ENCODE results near the gene EYS.

EYS gene

DNA sequence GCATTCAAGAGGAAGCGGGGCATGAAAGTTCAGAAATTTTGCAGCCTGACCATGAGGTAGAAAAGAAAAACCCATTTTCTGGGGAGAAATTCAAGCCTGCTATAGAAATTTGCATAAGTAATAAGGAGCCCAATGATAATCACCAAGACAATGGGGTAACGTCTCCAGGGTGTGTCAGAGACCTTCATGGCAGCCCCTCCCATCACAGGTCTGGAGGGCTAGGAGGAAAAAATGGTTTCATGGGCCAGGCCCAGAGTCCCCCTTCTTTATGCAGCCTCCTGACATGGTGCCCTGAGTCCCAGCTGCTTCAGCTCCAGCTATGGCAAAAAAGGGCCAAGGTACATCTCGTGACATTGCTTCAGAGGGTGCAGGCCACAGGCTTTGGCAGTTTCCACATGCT lies 618.5 kb downstream of the EYS start:
- no peaks in the 10 kb centered on the region for H3K4me1 ChIP-seq (ENCODE audit: insufficient read depth, low read length, poor library complexity, severe bottlenecking)
- H3K4me2 ChIP-seq (ENCODE audit: low read depth, low read length, poor library complexity, severe bottlenecking), result no peak overlapping the region

DNA sequence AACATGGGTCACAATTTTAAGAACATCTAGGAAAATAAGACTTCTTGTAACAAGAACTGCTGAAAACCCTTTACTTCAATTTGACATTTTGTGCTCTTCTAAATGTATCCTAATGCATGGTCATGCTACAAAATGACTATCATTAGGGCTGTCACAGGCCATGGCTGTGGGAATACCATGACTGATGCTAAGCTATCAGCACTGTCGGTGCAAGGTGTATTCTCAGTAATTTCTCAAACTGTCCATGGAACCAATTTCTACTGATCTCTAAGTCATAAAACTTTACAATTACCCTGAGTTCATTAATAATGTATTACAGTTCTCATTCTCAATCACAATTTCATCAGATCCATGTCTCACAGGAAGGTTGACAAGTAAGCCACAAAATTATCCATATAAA lies 625.3 kb downstream of the EYS start:
- TF ChIP-seq EZH2phosphoT487 (IDR thresholded peaks at IDR 0.05; ENCODE audit: borderline replicate concordance) (no peak), CTCF (conservative IDR thresholded peaks at IDR 0.05; ENCODE audit: low read length) (no peak)
- H3K79me2 ChIP-seq (ENCODE audit: insufficient read depth, low read length), result no peaks in the 10 kb centered on the region
- no peaks in the 10 kb centered on the region for H3K9me2 ChIP-seq (replicated peaks; ENCODE audit: low read depth, low read length)
- no peaks in the 10 kb centered on the region for H3K4me1 ChIP-seq (ENCODE audit: insufficient read depth, low read length, poor library complexity, severe bottlenecking)
- H3F3A ChIP-seq (ENCODE audit: low read depth), result no peaks in the 10 kb centered on the region
- no peaks in the 10 kb centered on the region for H3K36me3 ChIP-seq (ENCODE audit: insufficient read depth, low read length)
- H2AFZ ChIP-seq (ENCODE audit: low read length), result no peak overlapping the region
- H3K4me3 ChIP-seq (ENCODE audit: low read length, poor library complexity, severe bottlenecking), result no peak overlapping the region
- H3K9ac ChIP-seq (ENCODE audit: low read depth, low read length, poor library complexity, severe bottlenecking), result no peak overlapping the region
- no peak overlapping the region for H3K4me2 ChIP-seq (ENCODE audit: low read depth, low read length, poor library complexity, severe bottlenecking)
- H3K27me3 ChIP-seq (ENCODE audit: insufficient read depth, low read length, poor library complexity, severe bottlenecking), result no peaks in the 10 kb centered on the region
- no peaks in the 10 kb centered on the region for H3K9me3 ChIP-seq (ENCODE audit: insufficient read depth, low read depth, low read length)
- H4K20me1 ChIP-seq (ENCODE audit: insufficient read depth, low read length, poor library complexity, severe bottlenecking), result no peaks in the 10 kb centered on the region

More for the DNA sequence above, 618.5 kb downstream of the EYS start:
- Histone ChIP-seq H3K9ac (ENCODE audit: low read depth, low read length, poor library complexity, severe bottlenecking) (no peak overlapping the region), H3K9me2 (replicated peaks; ENCODE audit: low read depth, low read length) (no peaks in the 10 kb centered on the region), H3K4me3 (ENCODE audit: low read length, poor library complexity, severe bottlenecking) (no peak overlapping the region), H4K20me1 (ENCODE audit: insufficient read depth, low read length, poor library complexity, severe bottlenecking) (no peaks in the 10 kb centered on the region), H3K79me2 (ENCODE audit: insufficient read depth, low read length) (no peaks in the 10 kb centered on the region), H3K36me3 (ENCODE audit: insufficient read depth, low read length) (no peaks in the 10 kb centered on the region), H2AFZ (ENCODE audit: low read length) (no peak overlapping the region), H3F3A (ENCODE audit: low read depth) (no peaks in the 10 kb centered on the region), H3K27me3 (ENCODE audit: insufficient read depth, low read length, poor library complexity, severe bottlenecking) (no peaks in the 10 kb centered on the region), H3K9me3 (ENCODE audit: insufficient read depth, low read depth, low read length) (no peaks in the 10 kb centered on the region; the same call in 1 of the 2 replicates)
- TF ChIP-seq EZH2phosphoT487 (IDR thresholded peaks at IDR 0.05; ENCODE audit: borderline replicate concordance), result no peak
- no peak for TF ChIP-seq CTCF (conservative IDR thresholded peaks at IDR 0.05; ENCODE audit: low read length)

GRCh38 chr6:65075705-65076230 lies 631.3 kb downstream of the EYS start:
- TF ChIP-seq EZH2phosphoT487 (IDR thresholded peaks at IDR 0.05; ENCODE audit: borderline replicate concordance) (no peak), CTCF (conservative IDR thresholded peaks at IDR 0.05; ENCODE audit: low read length) (no peak)
- Histone ChIP-seq H3K9me2 (replicated peaks; ENCODE audit: low read depth, low read length) (0 out of 2 replicates have a peak, but pooled peaks cover 3% of the 10 kb centered on the region), H4K20me1 (ENCODE audit: insufficient read depth, low read length, poor library complexity, severe bottlenecking) (no peaks in the 10 kb centered on the region)

More at GRCh38 chr6:65075705-65076230, 631.3 kb downstream of the EYS start:
- H3K27me3 ChIP-seq (ENCODE audit: insufficient read depth, low read length, poor library complexity, severe bottlenecking), result no peaks in the 10 kb centered on the region
- no peaks in the 10 kb centered on the region for H3K9me3 ChIP-seq (ENCODE audit: insufficient read depth, low read depth, low read length)
- no peaks in the 10 kb centered on the region for H3K4me1 ChIP-seq (ENCODE audit: insufficient read depth, low read length, poor library complexity, severe bottlenecking)
- no peak overlapping the region for H3K4me3 ChIP-seq (ENCODE audit: low read length, poor library complexity, severe bottlenecking)
- no peaks in the 10 kb centered on the region for H3K79me2 ChIP-seq (ENCODE audit: insufficient read depth, low read length)
- no peak overlapping the region for H3K9ac ChIP-seq (ENCODE audit: low read depth, low read length, poor library complexity, severe bottlenecking)
- H3K4me2 ChIP-seq (ENCODE audit: low read depth, low read length, poor library complexity, severe bottlenecking), result no peak overlapping the region
- no peak overlapping the region for H2AFZ ChIP-seq (ENCODE audit: low read length)
- no peaks in the 10 kb centered on the region for H3K36me3 ChIP-seq (ENCODE audit: insufficient read depth, low read length)
- no peaks in the 10 kb centered on the region for H3F3A ChIP-seq (ENCODE audit: low read depth)

Measured in Loucy (cell line).